Naive thymus-derived CD4-positive, alpha-beta T cell (primary cell): ENCODE measurements around the gene CRYBA2. TPM values are rescaled to one million over a fixed set of nuclear protein-coding genes. Genes with fewer than 3 reads are reported as not detected.
A peak's percentile ranks its signal among the peaks of the same experiment; 100 is the strongest.

Source experiments
- ATAC-seq: fragments of 150-1000 bp; cut with Tn5 transposase; 2 replicates; pipeline ENCODE4 v1.10.0; 2021; ENCODE audit warnings: mild to moderate bottlenecking, moderate library complexity
- CTCF ChIA-PET: fragments of 350-600 bp; sonication (Branson Sonifier 250); formaldehyde crosslinking; loops from one replicate; lab custom pipeline; 2021; ENCODE audit warnings: antibody characterized with exemption; lab: Charles Lee
- POLR2A ChIA-PET: fragments of 350-600 bp; sonication (Branson Sonifier 250); formaldehyde crosslinking; loops from one replicate; lab custom pipeline; 2021; ENCODE audit warnings: antibody characterized with exemption, inconsistent platforms; lab: Charles Lee
- DNase-seq, 9 donors: peaks; one replicate each; pipeline versions ENCODE4 v3.0.0 to v3.0.0-alpha.2; 2020 to 2022; ENCODE audit warnings: mixed read lengths in 1 of 9
- H3K27ac ChIP-seq: one replicate; pipeline ENCODE4 v1.7.0; 2013; ENCODE audit warnings: mild to moderate bottlenecking, low read depth, low read length, moderate library complexity
- H3K27me3 ChIP-seq, 2 donors: one replicate each; pipeline ENCODE4 v1.7.0; 2013; ENCODE audit warnings: low read length in 2 of 2, mild to moderate bottlenecking in 2 of 2, moderate library complexity in 2 of 2; ENCODE audit not compliant: control insufficient read depth in 2 of 2, insufficient read depth in 2 of 2
- H3K36me3 ChIP-seq, 3 experiments: 1 replicate in 2 of 3; 2 replicates in 1 of 3; pipeline ENCODE4 v1.7.0; 2013; ENCODE audit warnings: low read length in 3 of 3, mild to moderate bottlenecking in 3 of 3, moderate library complexity in 1 of 3; ENCODE audit not compliant: insufficient read depth in 3 of 3, control insufficient read depth in 2 of 3
- H3K4me1 ChIP-seq, 2 donors: one replicate each; pipeline ENCODE4 v1.7.0; 2013; ENCODE audit warnings: low read length in 2 of 2, mild to moderate bottlenecking in 2 of 2, moderate library complexity in 1 of 2; ENCODE audit not compliant: control insufficient read depth in 2 of 2, insufficient read depth in 2 of 2
- H3K4me3 ChIP-seq: 2 replicates; pipeline ENCODE4 v1.7.0; 2013; ENCODE audit warnings: mild to moderate bottlenecking, low read length
- H3K9me3 ChIP-seq, 3 experiments: 1 replicate in 2 of 3; 2 replicates in 1 of 3; pipeline ENCODE4 v1.7.0; 2013; ENCODE audit warnings: low read length in 3 of 3; ENCODE audit not compliant: control insufficient read depth in 2 of 3
- H3K27ac Mint-ChIP-seq, 9 donors: one replicate each; pipeline ENCODE4 v1.8.0; 2020 to 2022; ENCODE audit warnings: mixed read lengths in 9 of 9, mild to moderate bottlenecking in 8 of 9, moderate library complexity in 5 of 9, inconsistent platforms in 2 of 9
- H3K27me3 Mint-ChIP-seq, 5 donors: one replicate each; pipeline ENCODE4 v1.8.0; 2021 to 2022; ENCODE audit warnings: mixed read lengths in 5 of 5, mild to moderate bottlenecking in 1 of 5
- H3K36me3 Mint-ChIP-seq, 5 donors: one replicate each; pipeline ENCODE4 v1.8.0; 2020 to 2022; ENCODE audit warnings: mixed read lengths in 5 of 5, mild to moderate bottlenecking in 3 of 5, inconsistent platforms in 1 of 5
- H3K4me1 Mint-ChIP-seq, 7 donors: one replicate each; pipeline ENCODE4 v1.8.0; 2020 to 2022; ENCODE audit warnings: mixed read lengths in 7 of 7, mild to moderate bottlenecking in 3 of 7, inconsistent platforms in 1 of 7
- H3K4me3 Mint-ChIP-seq, 10 donors: one replicate each; pipeline ENCODE4 v1.8.0; 2020 to 2022; ENCODE audit warnings: mild to moderate bottlenecking in 10 of 10, mixed read lengths in 10 of 10, moderate library complexity in 6 of 10, inconsistent platforms in 2 of 10
- H3K9me3 Mint-ChIP-seq, 11 donors: one replicate each; pipeline ENCODE4 v1.8.0; 2020 to 2022; ENCODE audit warnings: mixed read lengths in 11 of 11, mild to moderate bottlenecking in 4 of 11, inconsistent platforms in 1 of 11, moderate library complexity in 1 of 11
- intact Hi-C, 2 donors: fragments of 100-400 bp; cut with micrococcal nuclease; formaldehyde crosslinking; loops; one replicate each; pipeline ENCODE4 v1.15.1; 2023
- polyA plus RNA-seq, 2 donors: library from polyadenylated mRNA; unstranded; fragments of 300-500 nt; fragmentation: Illumina TruSeq; gene quantifications; one replicate each; pipeline ENCODE4 v1.2.3, GENCODE V29; 2021
- total RNA-seq, 6 experiments: library from RNA in 5 of 6; stranded (reverse) in 5 of 6; gene quantifications; 1 replicate in 5 of 6; 2 replicates in 1 of 6; pipeline ENCODE4 v1.2.3 and lab custom pipeline; 2021 to 2026

The CRYBA2 gene
- total and polyA plus RNA-seq, 7 experiments from 2014 or later, result not detected

- H3K4me3 Mint-ChIP-seq, result no peak overlapping the region
- peak overlapping the region in 1 of 9 donors; percentile 32 for H3K27ac Mint-ChIP-seq
- H3K4me1 Mint-ChIP-seq, result peaks cover 0 to 2% (median under 1%) of the 10 kb centered on the region in 7 donors
- ATAC-seq (no peak), DNase-seq (no peak)
- H3K4me3 ChIP-seq, result no peak overlapping the region
- H3K27ac ChIP-seq, result no peak overlapping the region
- no peaks in the 10 kb centered on the region for H3K36me3 ChIP-seq
- peaks cover 0 to 3% of the 10 kb centered on the region in 2 donors for H3K27me3 ChIP-seq
- CTCF ChIA-PET, result interaction anchor here (0.7 kb wide), 1 partner anchor 45 kb away, joined by 3 read pairs; no protein-coding TSS in a partner anchor
- POLR2A ChIA-PET, result no interaction called here
- no peaks in the 10 kb centered on the region for H3K36me3 Mint-ChIP-seq
- H3K27me3 Mint-ChIP-seq, result peaks cover 45 to 75% (median 62%) of the 10 kb centered on the region in 5 donors
- H3K9me3 ChIP-seq, result peaks cover 0 to 5% (median 0%) of the 10 kb centered on the region in 3 experiments
- intact Hi-C loops, result no loop called here
- peaks cover 0 to 6% (median 0%) of the 10 kb centered on the region in 11 donors for H3K9me3 Mint-ChIP-seq
- peaks cover 0 to under 1% of the 10 kb centered on the region in 2 donors for H3K4me1 ChIP-seq
Measured at GRCh38 chr2:219035942-219036341, 42.7 kb upstream of the CRYBA2 start.

GRCh38 chr2:219034823-219035222, 41.6 kb upstream of the CRYBA2 start:
- Mint-ChIP-seq H3K4me3 (no peak overlapping the region), H3K4me1 (no peaks in the 10 kb centered on the region), H3K9me3 (peaks cover 0 to 6% (median 0%) of the 10 kb centered on the region in 11 donors), H3K36me3 (no peaks in the 10 kb centered on the region), H3K27ac (no peak overlapping the region), H3K27me3 (peaks cover 38 to 66% (median 55%) of the 10 kb centered on the region in 5 donors)
- Histone ChIP-seq H3K36me3 (no peaks in the 10 kb centered on the region), H3K27ac (no peak overlapping the region), H3K27me3 (peaks cover 0 to 3% of the 10 kb centered on the region in 2 donors), H3K4me3 (no peak overlapping the region), H3K4me1 (no peaks in the 10 kb centered on the region), H3K9me3 (peaks cover 0 to 5% (median 0%) of the 10 kb centered on the region in 3 experiments)
- ChIA-PET CTCF (no interaction called here), POLR2A (no interaction called here)
- ATAC-seq (no peak), DNase-seq (no peak)
- intact Hi-C loops, result no loop called here

GRCh38 chr2:219032051-219032745, 39.0 kb upstream of the CRYBA2 start:
- Mint-ChIP-seq H3K27me3 (peaks cover 27 to 56% (median 38%) of the 10 kb centered on the region in 5 donors), H3K4me1 (no peaks in the 10 kb centered on the region), H3K27ac (no peak overlapping the region), H3K4me3 (no peak overlapping the region), H3K36me3 (no peaks in the 10 kb centered on the region), H3K9me3 (no peaks in the 10 kb centered on the region)
- ChIA-PET CTCF (no interaction called here), POLR2A (no interaction called here)
- no peaks in the 10 kb centered on the region for H3K4me1 ChIP-seq
- H3K36me3 ChIP-seq, result no peaks in the 10 kb centered on the region
- no peak overlapping the region for H3K4me3 ChIP-seq
- DNase-seq (no peak), ATAC-seq (no peak)
- intact Hi-C loops, result no loop called here
- peaks cover 0 to 3% of the 10 kb centered on the region in 2 donors for H3K27me3 ChIP-seq
- H3K9me3 ChIP-seq, result no peaks in the 10 kb centered on the region
- no peak overlapping the region for H3K27ac ChIP-seq

GRCh38 chr2:219031005-219031738, 38.0 kb upstream of the CRYBA2 start:
- Histone ChIP-seq H3K27ac (no peak overlapping the region), H3K4me3 (no peak overlapping the region), H3K27me3 (peaks cover 0 to 3% of the 10 kb centered on the region in 2 donors), H3K4me1 (no peaks in the 10 kb centered on the region), H3K9me3 (no peaks in the 10 kb centered on the region), H3K36me3 (no peaks in the 10 kb centered on the region)
- H3K4me3 Mint-ChIP-seq, result no peak overlapping the region
- H3K27ac Mint-ChIP-seq, result no peak overlapping the region
- H3K4me1 Mint-ChIP-seq, result no peaks in the 10 kb centered on the region
- CTCF ChIA-PET, result interaction anchor here (0.6 to 2.5 kb wide), 4 partner anchors 10 to 399 kb away, joined by 3 to 12 read pairs (median 6); partner anchors contain the start of gene CFAP65
- H3K9me3 Mint-ChIP-seq, result no peaks in the 10 kb centered on the region
- H3K36me3 Mint-ChIP-seq, result no peaks in the 10 kb centered on the region
- POLR2A ChIA-PET, result interaction anchor here (0.6 kb wide), 1 partner anchor 201 kb away, joined by 3 read pairs; no protein-coding TSS in a partner anchor
- DNase-seq, result no peak
- ATAC-seq, result no peak
- peaks cover 21 to 48% (median 37%) of the 10 kb centered on the region in 5 donors for H3K27me3 Mint-ChIP-seq
- intact Hi-C loops, result no loop called here

- Histone ChIP-seq H3K4me1 (no peaks in the 10 kb centered on the region), H3K27me3 (peaks cover 0 to 3% of the 10 kb centered on the region in 2 donors), H3K9me3 (no peaks in the 10 kb centered on the region), H3K4me3 (no peak overlapping the region), H3K27ac (no peak overlapping the region), H3K36me3 (no peaks in the 10 kb centered on the region)
- no peaks in the 10 kb centered on the region for H3K36me3 Mint-ChIP-seq
- H3K27ac Mint-ChIP-seq, result no peak overlapping the region
- no peaks in the 10 kb centered on the region for H3K9me3 Mint-ChIP-seq
- DNase-seq, result no peak
- intact Hi-C loops, result no loop called here
- peaks cover 21 to 42% (median 34%) of the 10 kb centered on the region in 5 donors for H3K27me3 Mint-ChIP-seq
- peak; percentile 9 for ATAC-seq
- H3K4me1 Mint-ChIP-seq, result no peaks in the 10 kb centered on the region
- CTCF ChIA-PET, result interaction anchor here (0.7 to 2.5 kb wide), 11 partner anchors 10 to 318 kb away, joined by 3 to 12 read pairs (median 4); partner anchors contain the start of gene CFAP65
- POLR2A ChIA-PET, result interaction anchor here (0.6 kb wide), 1 partner anchor 202 kb away, joined by 3 read pairs; no protein-coding TSS in a partner anchor
- no peak overlapping the region for H3K4me3 Mint-ChIP-seq
Measured at GRCh38 chr2:219030177-219030940, 37.1 kb upstream of the CRYBA2 start.

GRCh38 chr2:219029829-219030165, 36.6 kb upstream of the CRYBA2 start:
- intact Hi-C loops, result loop anchor here (1.0 kb wide), 4 partner anchors 29 to 176 kb away; no protein-coding TSS in a partner anchor
- Histone ChIP-seq H3K4me1 (no peaks in the 10 kb centered on the region), H3K27ac (no peak overlapping the region), H3K9me3 (no peaks in the 10 kb centered on the region), H3K4me3 (no peak overlapping the region), H3K36me3 (no peaks in the 10 kb centered on the region), H3K27me3 (peaks cover 0 to 3% of the 10 kb centered on the region in 2 donors)
- ChIA-PET POLR2A (no interaction called here), CTCF (interaction anchor here (0.7 to 2.5 kb wide), 11 partner anchors 11 to 318 kb away, joined by 3 to 12 read pairs (median 4); partner anchors contain the start of gene CFAP65)
- Mint-ChIP-seq H3K4me1 (no peaks in the 10 kb centered on the region), H3K4me3 (no peak overlapping the region), H3K9me3 (no peaks in the 10 kb centered on the region), H3K27ac (peak overlapping the region in 1 of 9 donors; percentile 14), H3K36me3 (no peaks in the 10 kb centered on the region), H3K27me3 (peaks cover 21 to 41% (median 28%) of the 10 kb centered on the region in 5 donors)
- ATAC-seq (peak; percentile 90), DNase-seq (peak; percentile 60 to 79 (median 71))
